GM12872 (cell line): ENCODE data around the gene TBL2.

ENCODE experiments used
- CTCF ChIP-seq: IDR thresholded peaks from 3 replicates; pipeline ENCODE4 v1.5.1; 2011; ENCODE audit warnings: low read depth, mild to moderate bottlenecking, low read length, moderate library complexity; ENCODE audit not compliant: insufficient read depth

Gene TBL2

GRCh38 chr7:73577627-73578341, 595 bp downstream of the TBL2 start:
- no peak for TF ChIP-seq CTCF

DNA sequence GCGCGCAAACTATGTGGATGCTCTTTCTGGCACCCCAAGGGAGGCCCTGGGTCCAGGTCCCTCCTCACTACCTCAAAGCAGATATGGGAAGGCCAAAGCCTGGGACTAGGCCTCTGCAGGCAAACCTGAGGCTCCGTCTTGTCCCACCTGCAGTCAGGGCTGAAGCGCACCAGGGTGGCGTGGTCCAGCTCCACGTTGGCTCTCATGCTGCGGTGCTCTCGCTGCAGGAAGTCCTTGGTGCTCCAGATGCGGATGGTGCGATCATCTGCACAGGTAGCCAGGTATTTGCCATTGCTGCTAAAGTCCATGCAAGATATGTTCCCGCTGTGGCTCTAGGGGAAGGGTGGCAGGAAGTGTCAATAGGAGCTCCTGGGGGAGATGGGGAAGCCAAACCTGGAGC, 4.6 kb downstream of the TBL2 start:
- no peak for TF ChIP-seq CTCF

DNA sequence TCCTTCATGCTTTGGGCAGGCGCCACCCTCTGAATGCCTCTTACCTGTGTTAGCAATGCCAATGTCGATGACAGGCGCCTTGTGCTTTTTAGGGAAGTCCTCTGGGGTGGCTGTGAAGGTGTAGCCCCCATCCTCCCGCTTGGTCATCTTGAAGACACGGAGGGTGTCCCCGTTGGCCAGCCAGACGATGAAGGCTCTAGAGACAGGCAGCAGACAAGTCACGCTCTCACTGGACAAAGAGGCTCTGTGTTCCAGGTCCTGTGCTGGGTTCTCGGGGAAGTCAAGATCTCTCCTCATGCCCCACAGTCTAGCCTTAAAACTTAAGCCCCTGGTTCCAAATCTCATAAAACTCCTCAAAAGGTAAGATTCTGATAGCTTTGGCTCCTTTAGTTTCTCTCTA, 5.1 kb downstream of the TBL2 start:
- TF ChIP-seq CTCF, result no peak

DNA sequence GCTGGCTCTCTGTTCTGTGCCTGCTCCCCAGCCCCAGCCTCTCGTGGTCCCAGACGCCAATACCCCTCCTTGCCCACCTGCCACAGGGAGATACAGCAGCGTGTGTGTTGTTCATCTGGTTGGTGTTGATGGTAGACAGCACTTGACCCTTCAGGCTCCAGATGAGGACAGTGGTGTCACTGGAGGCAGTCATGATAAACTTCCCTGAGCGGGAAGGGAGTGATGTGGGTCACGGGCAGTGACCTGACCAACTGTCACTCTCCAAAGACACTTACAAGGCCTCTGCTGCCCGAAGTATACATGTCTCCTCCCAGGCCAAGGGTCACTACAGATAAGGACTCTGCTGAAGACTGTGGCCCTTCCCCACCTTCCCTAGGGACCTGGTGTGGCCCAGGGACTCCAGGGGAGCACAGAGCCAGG, 5.6 kb downstream of the TBL2 start:
- TF ChIP-seq CTCF, result no peak

DNA sequence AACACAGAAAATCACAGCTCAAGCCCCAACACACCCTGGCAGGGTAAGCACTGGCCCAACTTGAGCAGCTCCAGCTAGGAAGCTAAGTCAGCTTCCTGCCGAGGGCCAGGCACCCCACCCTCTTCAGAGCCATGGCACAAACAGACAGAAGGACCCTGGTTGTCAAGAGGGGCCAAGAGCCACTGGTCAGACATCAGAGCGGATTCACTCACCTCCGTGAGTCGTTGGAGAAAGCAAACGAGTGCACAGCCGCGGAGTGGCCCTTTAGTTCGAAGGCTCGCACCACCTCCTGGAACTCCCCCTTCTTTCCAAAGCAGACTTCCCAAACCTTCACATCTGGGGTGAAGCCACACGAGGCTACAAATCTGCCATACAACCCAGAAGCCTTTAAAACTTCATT, 7.4 kb downstream of the TBL2 start:
- TF ChIP-seq CTCF, result no peak

- no peak for TF ChIP-seq CTCF
Measured at GRCh38 chr7:73570521-73570920, 7.9 kb downstream of the TBL2 start.

- TF ChIP-seq CTCF, result no peak
Measured at GRCh38 chr7:73569042-73569608, 9.3 kb downstream of the TBL2 start.
